Ovary (tissue), 3 donors: Measurements from ENCODE around the gene VEPH1.

Source experiments
- CTCF ChIP-seq, 3 donors: fragments of 450-650 bp in 2 of 3; fragments of 200-600 bp in 1 of 3; IDR thresholded peaks; one replicate each; pipeline versions ENCODE4 v1.5.1 to v1.8.0; 2016 to 2022; ENCODE audit warnings: antibody characterized with exemption in 3 of 3, mild to moderate bottlenecking in 1 of 3
- EP300 ChIP-seq: sonication (generic); formaldehyde crosslinking; IDR thresholded peaks from one replicate; pipeline ENCODE4 v1.6.1; 2017; ENCODE audit warnings: antibody characterized with exemption
- POLR2A ChIP-seq: fragments of 450-650 bp; IDR thresholded peaks from one replicate; pipeline ENCODE4 v1.6.1; 2017; ENCODE audit warnings: antibody characterized with exemption, mild to moderate bottlenecking, moderate library complexity
- donor health status: DM: no; HTN: no; CAD: no.

- TF ChIP-seq POLR2A (no peak), CTCF (IDR thresholded peaks at IDR 0.05) (no peak), EP300 (no peak)
These were observed 41.4 kb upstream of the VEPH1 start for GRCh38 chr3:157544501-157545130.
